Choroid plexus epithelial cell (primary cell): ENCODE measurements around the gene FGF12.

ENCODE experiments used
- DNase-seq: peaks from one replicate; pipeline ENCODE4 v3.0.0-alpha.2; 2010; ENCODE audit warnings: low read depth
- H3K4me3 ChIP-seq: 2 replicates; pipeline ENCODE4 v1.5.1; 2011; ENCODE audit warnings: low read depth, mild to moderate bottlenecking, control low read depth, low read length, moderate library complexity
- CTCF ChIP-seq: conservative IDR thresholded peaks from 2 replicates; pipeline ENCODE4 v1.5.1; 2011; ENCODE audit warnings: low read depth, mild to moderate bottlenecking, control low read depth, inconsistent platforms, low read length, moderate library complexity

FGF12 gene

GRCh38 chr3:192397012-192397411 lies 330.3 kb downstream of the FGF12 start:
- H3K4me3 ChIP-seq = no peak overlapping the region
- no peak for TF ChIP-seq CTCF
- no peak for DNase-seq

- DNase-seq = no peak
- no peak for TF ChIP-seq CTCF
- no peak overlapping the region for H3K4me3 ChIP-seq
Observed at GRCh38 chr3:192395506-192395905, 331.8 kb downstream of the FGF12 start.

- DNase-seq = no peak
- TF ChIP-seq CTCF = no peak
- no peak overlapping the region for H3K4me3 ChIP-seq
Observed at GRCh38 chr3:192392986-192393385, 334.4 kb downstream of the FGF12 start.

- TF ChIP-seq CTCF = no peak
- DNase-seq = no peak
- no peak overlapping the region for H3K4me3 ChIP-seq
Observed at GRCh38 chr3:192382861-192383260, 344.5 kb downstream of the FGF12 start.

GRCh38 chr3:192373586-192373985 lies 353.8 kb downstream of the FGF12 start:
- DNase-seq = no peak
- no peak for TF ChIP-seq CTCF
- no peak overlapping the region for H3K4me3 ChIP-seq

- DNase-seq = no peak
- no peak for TF ChIP-seq CTCF
- H3K4me3 ChIP-seq = no peak overlapping the region
Observed at GRCh38 chr3:192373032-192373431, 354.3 kb downstream of the FGF12 start.

GRCh38 chr3:192372616-192373015 lies 354.7 kb downstream of the FGF12 start:
- H3K4me3 ChIP-seq = no peak overlapping the region
- no peak for DNase-seq
- TF ChIP-seq CTCF = no peak
